HUES64 (cell line): Measurements from ENCODE around the gene GPR152.
"Not testable (repeated sequence)": the region's sequence is repeated elsewhere in the genome, so short reads cannot be mapped to it uniquely, and the experiment has no call there.

Experiments used
- H3K27ac ChIP-seq: 2 replicates; pipeline ENCODE4 v1.7.0; 2013; ENCODE audit warnings: low read depth, low read length, inconsistent platforms
- H3K27me3 ChIP-seq: 2 replicates; pipeline ENCODE4 v1.6.1; 2013; ENCODE audit warnings: mild to moderate bottlenecking, low read length; ENCODE audit not compliant: insufficient read depth
- H3K36me3 ChIP-seq: 2 replicates; pipeline ENCODE4 v1.6.1; 2013; ENCODE audit warnings: mild to moderate bottlenecking, low read length; ENCODE audit not compliant: insufficient read depth
- H3K4me1 ChIP-seq: 2 replicates; pipeline ENCODE4 v1.6.1; 2013; ENCODE audit warnings: mild to moderate bottlenecking, low read length, moderate library complexity; ENCODE audit not compliant: insufficient read depth
- H3K4me3 ChIP-seq: 2 replicates; pipeline ENCODE4 v1.5.1; 2013; ENCODE audit warnings: mild to moderate bottlenecking, low read length, moderate library complexity
- H3K9ac ChIP-seq: 2 replicates; pipeline ENCODE4 v1.6.1; 2013; ENCODE audit warnings: mild to moderate bottlenecking, low read depth, low read length
- H3K9me3 ChIP-seq: 2 replicates; pipeline ENCODE4 v1.6.1; 2013; ENCODE audit warnings: low read depth, low read length; ENCODE audit not compliant: insufficient read depth
- WGBS: fragments of 150-250, 120-280 bp; methylation state at CpG from one replicate; pipeline ENCODE4 v1.1.7; 2013; ENCODE audit warnings: missing lambda C conversion rate; 5-methylcytosine and 5-hydroxymethylcytosine counted together

GPR152 gene

GRCh38 chr11:67409781-67410368 is 42.7 kb downstream of the GPR152 start:
- 64% methylated on average over 13 of the region's 13 CpGs for WGBS
- no peaks in the 10 kb centered on the region for H3K36me3 ChIP-seq
- no peak overlapping the region for H3K27ac ChIP-seq
- H3K4me3 ChIP-seq: no peak overlapping the region
- H3K4me1 ChIP-seq: peaks cover 5% of the 10 kb centered on the region; the same call in 1 of the 2 replicates
- H3K27me3 ChIP-seq: peaks cover 15% of the 10 kb centered on the region
- no peaks in the 10 kb centered on the region for H3K9me3 ChIP-seq
- no peak overlapping the region for H3K9ac ChIP-seq

GRCh38 chr11:67409261-67409666 is 43.3 kb downstream of the GPR152 start:
- H3K4me1 ChIP-seq: peaks cover 5% of the 10 kb centered on the region; the same call in 1 of the 2 replicates
- WGBS: 92% methylated on average over 24 of the region's 24 CpGs
- peaks cover 9% of the 10 kb centered on the region; the same call in 1 of the 2 replicates for H3K27me3 ChIP-seq
- H3K9me3 ChIP-seq: no peaks in the 10 kb centered on the region
- H3K27ac ChIP-seq: no peak overlapping the region
- H3K9ac ChIP-seq: no peak overlapping the region
- H3K36me3 ChIP-seq: no peaks in the 10 kb centered on the region
- no peak overlapping the region for H3K4me3 ChIP-seq

- Histone ChIP-seq H3K36me3 (no peaks in the 10 kb centered on the region), H3K27me3 (peaks cover 9% of the 10 kb centered on the region; the same call in 1 of the 2 replicates), H3K27ac (no peak overlapping the region), H3K4me1 (peaks cover 5% of the 10 kb centered on the region; the same call in 1 of the 2 replicates), H3K9me3 (no peaks in the 10 kb centered on the region), H3K9ac (no peak overlapping the region), H3K4me3 (no peak overlapping the region)
- WGBS: 90% methylated on average over 18 of the region's 18 CpGs
Observed at GRCh38 chr11:67408437-67409200, 43.9 kb downstream of the GPR152 start.

- WGBS: 85% methylated on average over 12 of the region's 12 CpGs
- Histone ChIP-seq H3K27ac (no peak overlapping the region), H3K4me1 (peaks cover 5% of the 10 kb centered on the region; the same call in 1 of the 2 replicates), H3K36me3 (no peaks in the 10 kb centered on the region), H3K9ac (no peak overlapping the region), H3K9me3 (no peaks in the 10 kb centered on the region), H3K4me3 (no peak overlapping the region), H3K27me3 (peaks cover 4% of the 10 kb centered on the region; the same call in 1 of the 2 replicates)
Observed at GRCh38 chr11:67407688-67408163, 44.8 kb downstream of the GPR152 start.

GRCh38 chr11:67406969-67407687 is 45.4 kb downstream of the GPR152 start:
- Histone ChIP-seq H3K4me1 (peaks cover 6% of the 10 kb centered on the region; the same call in 1 of the 2 replicates), H3K4me3 (no peak overlapping the region), H3K36me3 (no peaks in the 10 kb centered on the region), H3K9me3 (no peaks in the 10 kb centered on the region), H3K27ac (no peak overlapping the region), H3K27me3 (peaks cover 4% of the 10 kb centered on the region; the same call in 1 of the 2 replicates), H3K9ac (no peak overlapping the region)
- WGBS: 82% methylated on average over 12 of the region's 12 CpGs

- no peaks in the 10 kb centered on the region for H3K9me3 ChIP-seq
- H3K27me3 ChIP-seq: 0 out of 2 replicates have a peak, but pooled peaks cover under 1% of the 10 kb centered on the region
- peaks cover 9% of the 10 kb centered on the region; the same call in 1 of the 2 replicates for H3K4me1 ChIP-seq
- no peaks in the 10 kb centered on the region for H3K36me3 ChIP-seq
- H3K27ac ChIP-seq: no peak overlapping the region
- no peak overlapping the region for H3K9ac ChIP-seq
- H3K4me3 ChIP-seq: no peak overlapping the region
- 91% methylated on average over 18 of the region's 18 CpGs for WGBS
Observed at GRCh38 chr11:67406420-67406968, 46.0 kb downstream of the GPR152 start.

GRCh38 chr11:67405688-67406339 is 46.7 kb downstream of the GPR152 start:
- 92% methylated on average over 9 of the region's 9 CpGs for WGBS
- Histone ChIP-seq H3K27ac (no peak overlapping the region), H3K4me1 (peaks cover 9% of the 10 kb centered on the region; the same call in 1 of the 2 replicates), H3K4me3 (no peak overlapping the region), H3K9me3 (no peaks in the 10 kb centered on the region), H3K9ac (no peak overlapping the region), H3K36me3 (no peaks in the 10 kb centered on the region), H3K27me3 (no peaks in the 10 kb centered on the region)

GRCh38 chr11:67405196-67405567 is 47.3 kb downstream of the GPR152 start:
- 94% methylated on average over 6 of the region's 6 CpGs for WGBS
- Histone ChIP-seq H3K36me3 (peaks cover 6% of the 10 kb centered on the region), H3K27me3 (no peaks in the 10 kb centered on the region), H3K27ac (no peak overlapping the region), H3K9me3 (no peaks in the 10 kb centered on the region), H3K4me1 (peaks cover 9% of the 10 kb centered on the region; the same call in 1 of the 2 replicates), H3K9ac (no peak overlapping the region), H3K4me3 (no peak overlapping the region)

GRCh38 chr11:67404515-67405195 is 47.9 kb downstream of the GPR152 start:
- H3K36me3 ChIP-seq: peaks cover 8% of the 10 kb centered on the region
- H3K9ac ChIP-seq: no peak overlapping the region
- H3K27me3 ChIP-seq: no peaks in the 10 kb centered on the region
- WGBS: 89% methylated on average over 13 of the region's 13 CpGs
- no peak overlapping the region for H3K4me3 ChIP-seq
- H3K27ac ChIP-seq: no peak overlapping the region
- H3K9me3 ChIP-seq: no peaks in the 10 kb centered on the region
- peaks cover 6% of the 10 kb centered on the region; the same call in 1 of the 2 replicates for H3K4me1 ChIP-seq

- H3K9ac ChIP-seq, H3K27me3 ChIP-seq, H3K27ac ChIP-seq, H3K4me3 ChIP-seq, H3K9me3 ChIP-seq, H3K4me1 ChIP-seq: not testable (repeated sequence)
- H3K36me3 ChIP-seq: peaks cover 24% of the 10 kb centered on the region
- WGBS: 96% methylated on average over 9 of the region's 9 CpGs
Observed at GRCh38 chr11:67403085-67403484, 49.4 kb downstream of the GPR152 start.
